HUDEP-2 (cell line): Measurements from ENCODE around the gene ADGRB2.

Experiments used
- DNase-seq, 76 experiments: peaks; one replicate each; lab custom pipeline; 2025; ENCODE audit not compliant: unreplicated experiment in 76 of 76; lab: John Stamatoyannopoulos, UW

The ADGRB2 gene

DNA sequence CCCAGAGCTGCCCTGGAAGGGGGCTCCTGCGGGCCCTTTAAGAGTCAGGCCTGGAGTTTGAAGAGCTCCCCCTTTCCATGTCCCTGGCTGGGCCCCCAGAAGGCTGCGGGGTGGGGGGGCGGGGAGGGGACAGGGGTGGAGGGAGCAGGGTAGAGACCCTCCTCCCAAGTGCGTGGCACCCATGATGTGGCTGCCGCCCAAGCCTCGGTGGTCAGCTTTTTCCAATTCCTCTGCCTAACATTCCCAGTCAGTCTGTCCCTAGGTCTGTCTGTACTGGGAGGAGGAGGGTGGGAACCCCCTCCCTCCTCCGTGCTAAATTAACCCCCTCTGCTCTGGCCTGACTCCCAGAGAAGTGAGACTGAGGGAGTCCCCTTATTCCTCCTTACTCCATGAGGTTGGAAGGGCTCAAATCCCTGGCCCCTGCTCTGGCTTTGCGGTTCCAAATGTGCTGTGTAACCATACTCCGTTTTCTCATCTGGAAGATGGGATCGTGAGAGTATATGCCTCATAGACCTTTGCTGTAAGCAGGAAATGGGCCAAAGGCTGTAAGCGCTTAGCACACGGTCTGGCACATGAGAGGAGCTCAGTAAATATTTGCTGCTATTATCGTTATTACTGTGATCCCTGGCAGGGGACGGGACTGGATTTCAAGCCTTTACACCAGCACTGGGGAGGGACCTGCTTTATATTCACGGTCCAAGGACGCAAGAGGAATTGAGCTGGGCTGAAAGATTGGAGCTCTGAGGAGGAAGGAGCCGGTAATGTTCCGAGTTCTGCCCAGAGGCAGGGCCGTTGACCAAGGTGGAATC lies 59.7 kb downstream of the ADGRB2 start:
- DNase-seq, result no peak

DNA sequence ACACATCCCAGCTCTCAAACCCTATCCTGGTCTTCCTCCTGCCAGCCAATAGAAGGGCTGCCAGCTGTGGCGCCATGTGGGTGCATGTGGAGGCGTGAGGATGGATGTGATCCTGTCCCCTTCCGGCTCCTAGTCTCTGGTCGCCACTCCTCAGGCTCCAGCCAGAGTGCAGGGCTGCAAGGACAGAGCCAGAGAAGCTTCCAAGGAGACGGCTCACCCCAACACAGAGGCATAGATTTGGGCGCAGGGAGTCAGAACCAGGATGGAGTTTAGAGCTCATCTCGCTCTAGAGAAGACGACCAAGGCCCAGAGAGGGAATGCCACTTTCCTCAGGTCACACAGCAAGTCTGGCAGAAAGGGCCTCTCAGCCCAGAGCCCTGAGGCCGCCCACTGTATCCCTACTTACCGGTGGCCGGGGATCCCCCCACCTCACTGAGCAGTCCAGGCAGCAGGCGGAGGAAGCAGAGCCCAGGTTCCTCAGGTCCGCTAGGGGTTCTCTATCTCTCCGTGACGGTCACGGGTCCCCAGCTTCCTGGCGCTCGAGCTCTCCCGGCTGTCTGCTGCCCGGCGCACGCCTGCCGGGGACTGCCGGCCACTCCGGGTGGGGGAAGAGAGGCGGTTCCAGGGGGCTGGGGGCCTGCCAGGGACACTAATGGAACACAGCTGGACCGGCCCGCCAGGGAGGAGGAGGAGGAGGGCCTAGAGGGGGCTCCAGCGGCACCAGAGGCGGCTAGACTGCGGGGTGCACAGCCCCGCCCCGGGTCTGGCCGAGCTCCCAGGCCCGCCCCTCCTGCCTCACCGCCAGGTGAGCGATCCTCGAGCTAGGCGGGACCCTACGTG lies 60.5 kb downstream of the ADGRB2 start, which contains the start of gene COL16A1:
COL16A1 (minus strand) TSS at position 587 of the 840 bp plus-strand sequence. CDS start 1,824 bp downstream, outside the sequence.
- no peak for DNase-seq

DNA sequence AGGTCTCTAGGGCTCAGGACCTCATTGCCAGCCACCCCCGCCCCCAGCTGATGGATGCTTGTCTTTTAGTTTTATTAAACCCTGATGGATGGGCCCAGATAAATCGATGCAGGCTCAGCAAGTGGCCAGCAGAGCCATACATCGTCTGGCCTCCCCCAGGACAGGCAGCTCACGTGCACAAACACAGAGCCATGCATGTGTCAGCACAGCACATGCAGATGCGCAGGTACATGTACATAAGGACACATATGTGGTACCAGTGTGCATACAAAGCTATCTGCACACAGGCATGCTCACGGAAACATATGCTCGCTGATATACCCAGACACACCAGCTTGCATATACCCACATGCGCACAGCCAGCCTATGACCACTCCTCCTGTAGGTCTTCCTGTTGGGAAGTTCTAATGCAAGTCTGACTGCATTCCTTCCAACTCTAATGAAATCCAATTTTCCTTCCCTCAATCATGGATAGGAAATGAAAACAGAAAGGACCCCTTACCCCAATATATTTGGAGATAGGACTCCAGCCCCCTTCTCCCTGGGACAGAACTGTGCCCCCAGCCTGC lies 61.2 kb downstream of the ADGRB2 start:
- no peak for DNase-seq

DNA sequence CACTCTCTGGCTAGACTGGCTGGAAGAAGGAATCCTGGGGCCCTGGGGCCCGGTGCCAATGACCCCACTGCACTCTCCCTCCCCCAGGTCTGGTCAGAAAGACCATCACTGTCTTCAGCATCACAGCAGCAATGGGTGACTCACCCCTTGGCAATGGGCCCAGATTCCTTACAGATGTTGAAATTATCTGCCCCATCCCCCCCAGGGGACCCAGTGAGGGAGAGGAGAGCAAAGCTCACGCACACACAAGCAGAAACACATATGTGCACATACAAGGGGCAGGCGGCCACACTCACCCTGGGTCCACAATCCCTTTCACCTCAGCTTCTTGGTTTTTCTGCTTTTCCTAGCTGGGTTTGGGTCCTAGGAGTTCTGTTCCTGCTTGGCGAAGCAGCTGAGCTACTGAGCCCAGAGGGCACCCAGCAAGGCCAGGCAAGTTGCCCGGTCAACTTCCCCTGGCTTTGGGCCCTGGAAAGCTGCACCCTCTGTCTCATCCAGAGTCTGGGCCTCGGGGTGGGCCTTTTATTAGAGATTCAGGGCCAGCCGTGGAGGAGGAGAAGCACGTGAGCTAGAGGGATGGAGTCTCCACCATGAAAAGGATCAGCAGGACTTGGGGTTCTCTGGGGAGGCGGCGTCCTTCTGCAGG lies 62.9 kb downstream of the ADGRB2 start:
- peak in 18 of 76 experiments; percentile 8 to 58 (median 16) for DNase-seq

DNA sequence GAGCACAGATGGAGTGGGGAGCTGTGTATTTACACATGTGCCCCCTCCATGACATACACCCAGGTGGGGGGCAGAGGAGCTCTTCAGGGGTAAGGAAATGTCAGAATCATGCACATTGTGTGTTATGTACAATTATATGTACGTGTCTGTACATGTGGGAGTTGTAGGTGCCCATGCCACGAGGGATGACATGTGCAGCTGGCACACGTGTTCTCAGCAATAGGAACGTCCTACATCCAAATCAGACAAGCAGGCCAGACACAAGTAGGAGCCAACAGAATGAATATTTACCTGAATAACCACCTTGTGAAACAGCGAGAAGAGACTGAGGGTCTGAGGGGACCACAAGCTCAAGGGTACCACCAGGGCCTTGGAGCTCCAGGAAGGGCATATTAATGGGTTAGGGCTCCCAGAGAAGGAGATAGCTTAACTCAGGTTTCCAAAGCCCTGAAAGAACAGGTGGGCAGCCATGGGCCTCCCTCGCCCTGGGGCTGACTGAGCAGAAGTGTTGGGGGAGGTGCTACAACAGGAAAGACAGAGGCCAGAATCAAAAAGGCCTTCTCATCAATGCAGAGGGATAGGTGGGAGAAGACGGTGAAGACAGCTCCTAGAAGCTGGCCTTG lies 63.6 kb downstream of the ADGRB2 start:
- DNase-seq, result no peak

DNA sequence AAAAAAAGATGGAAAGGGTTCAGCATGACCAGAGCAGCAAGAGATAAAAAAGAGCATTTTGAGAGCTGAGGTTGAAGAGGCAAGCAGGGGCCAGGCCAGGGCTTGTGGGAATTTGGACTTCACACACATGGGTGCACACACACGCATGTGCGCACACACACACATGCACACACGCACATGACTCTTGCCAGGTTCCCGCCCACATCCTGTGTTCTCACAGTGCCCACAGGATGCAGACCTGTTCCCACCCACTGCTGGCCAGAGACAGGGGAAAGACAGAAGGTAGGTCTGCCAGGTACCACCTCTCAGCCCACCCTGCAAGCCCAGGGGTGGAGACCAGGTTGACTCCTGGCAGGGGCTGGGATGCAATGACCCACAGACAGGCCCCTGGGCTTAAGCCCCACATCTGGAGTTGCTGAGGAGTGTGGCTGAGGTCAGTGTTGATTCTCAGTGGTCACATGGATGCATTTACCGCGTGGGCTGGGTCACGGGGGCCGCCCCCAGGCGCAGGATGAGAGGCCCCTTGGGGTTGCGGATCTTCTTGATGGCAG lies 64.7 kb downstream of the ADGRB2 start:
- no peak for DNase-seq

DNA sequence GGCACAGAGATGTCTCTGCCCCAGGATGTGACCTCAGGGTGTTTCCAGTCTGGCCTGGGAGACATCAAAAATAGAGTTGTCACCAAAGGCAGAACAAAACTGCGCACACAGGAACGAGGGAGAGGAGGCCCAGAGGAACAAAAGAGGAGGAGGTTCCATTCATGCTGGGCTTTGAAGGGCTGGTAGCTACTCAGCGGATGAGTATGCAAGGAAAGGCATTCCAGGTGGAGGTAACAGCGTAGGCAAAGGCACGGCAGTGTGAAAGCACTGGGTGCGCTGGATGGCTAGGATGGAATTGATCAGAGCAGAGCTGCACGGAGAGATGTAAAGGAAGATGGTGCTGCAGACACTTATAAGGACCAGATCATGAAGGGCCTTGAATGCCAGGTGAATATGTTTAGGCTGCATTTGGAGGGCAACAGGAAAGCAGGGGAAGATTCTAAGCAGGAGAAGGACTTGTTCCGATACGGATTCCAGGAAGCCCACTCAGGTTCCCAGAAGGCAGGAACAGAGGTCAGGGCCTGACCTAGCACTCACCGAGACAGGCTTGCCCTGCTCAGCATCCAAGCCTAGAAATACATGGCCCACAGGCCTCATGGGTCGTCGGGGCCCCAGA lies 66.7 kb downstream of the ADGRB2 start:
- no peak for DNase-seq

DNA sequence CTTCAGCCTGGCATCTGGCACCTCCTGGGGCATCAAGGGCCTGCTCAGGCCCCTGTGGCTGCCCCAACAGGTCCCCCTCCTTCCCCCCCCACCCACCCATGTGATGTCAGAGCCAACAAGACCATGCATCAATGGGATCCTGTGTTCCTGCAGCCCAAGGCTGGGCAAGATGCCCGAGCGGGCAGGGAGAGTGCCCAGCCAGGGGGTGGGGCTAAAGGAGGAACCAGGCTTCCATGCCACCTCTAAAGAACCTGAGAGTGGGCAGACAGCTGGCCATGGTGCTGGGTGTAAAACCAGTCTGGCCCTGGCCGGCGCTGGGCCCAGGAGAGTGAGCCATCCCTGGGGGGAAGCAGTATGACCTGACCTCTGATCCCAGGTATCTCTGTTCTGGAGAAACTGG lies 67.9 kb downstream of the ADGRB2 start:
- no peak for DNase-seq

DNA sequence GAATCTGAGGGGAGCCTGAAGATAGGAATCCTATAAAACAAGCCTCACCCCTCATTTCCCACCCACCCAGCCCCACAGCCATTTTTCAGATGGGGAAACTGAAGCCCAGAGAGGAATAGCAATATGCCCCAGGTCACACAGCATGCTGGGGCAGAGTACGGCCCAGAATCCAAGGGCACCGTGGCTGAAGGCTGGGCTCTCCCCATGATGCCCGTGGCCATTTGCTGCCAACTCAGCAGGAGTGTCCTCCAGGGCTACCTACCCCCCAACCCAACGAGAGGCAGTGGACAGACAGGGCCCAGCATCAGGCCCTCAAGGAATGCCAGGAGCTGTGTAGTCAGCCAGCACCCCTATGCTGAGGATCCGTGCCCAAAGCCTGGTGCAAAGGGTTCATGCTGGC lies 68.8 kb downstream of the ADGRB2 start:
- no peak for DNase-seq

DNA sequence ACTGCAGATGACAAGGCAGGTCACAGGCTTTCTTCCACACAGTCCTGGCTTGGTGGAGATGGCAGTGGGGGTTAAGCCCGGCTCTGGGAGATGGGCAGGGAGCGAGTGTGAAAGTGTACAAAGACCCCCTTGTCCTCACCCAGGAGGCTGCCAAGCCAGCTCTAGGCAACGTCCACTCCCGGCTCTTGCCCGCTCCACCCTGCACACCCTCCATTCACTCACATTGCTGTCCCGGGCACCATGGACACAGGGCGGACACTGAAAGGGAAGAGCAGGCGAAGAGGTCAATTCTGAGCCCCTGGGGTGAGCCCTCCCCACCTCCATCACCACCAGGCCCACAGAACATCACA lies 69.2 kb downstream of the ADGRB2 start:
- no peak for DNase-seq

DNA sequence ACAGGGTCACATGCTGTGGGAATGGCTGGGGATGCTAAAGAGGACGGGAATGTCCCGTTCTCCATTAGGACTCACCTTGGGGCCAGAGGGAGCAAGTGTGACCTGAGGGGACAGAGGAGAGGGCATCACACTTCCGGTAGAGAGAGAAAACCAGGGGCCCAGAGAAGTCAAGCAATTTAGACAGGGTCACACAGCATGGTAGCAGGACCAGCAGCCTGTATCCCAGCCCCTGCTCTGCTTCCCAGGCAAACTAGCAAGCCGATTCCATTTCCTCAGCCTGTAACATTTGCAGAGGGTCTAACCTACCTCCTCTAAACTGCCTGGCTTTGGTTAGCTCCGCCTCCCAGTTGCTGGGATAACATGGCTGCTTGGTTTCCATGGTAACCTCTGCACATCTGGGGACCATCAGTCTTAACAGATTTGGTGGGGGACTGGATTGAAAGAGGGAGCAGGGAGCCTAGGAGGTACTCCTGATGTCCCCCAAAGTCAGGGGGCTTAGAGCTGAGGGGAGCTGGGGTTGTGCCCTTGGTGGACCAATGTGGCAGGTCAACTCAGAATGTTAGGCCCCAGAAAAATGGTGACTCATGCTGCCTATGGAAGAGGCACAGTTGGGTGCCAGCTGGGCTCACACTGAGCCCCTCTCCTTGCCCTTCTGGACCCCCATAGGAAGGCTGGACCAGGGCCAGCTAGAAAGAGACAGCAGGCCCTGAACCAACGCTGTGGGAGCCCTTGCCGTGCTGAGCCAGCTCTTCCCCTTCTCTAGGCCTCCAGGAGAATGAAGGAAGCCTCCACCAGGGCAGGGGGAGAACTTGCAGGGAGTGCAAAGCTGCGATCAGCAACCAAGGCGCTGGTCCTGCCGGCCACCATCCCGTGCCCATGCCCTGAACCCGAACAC lies 69.8 kb downstream of the ADGRB2 start:
- DNase-seq, result no peak

DNA sequence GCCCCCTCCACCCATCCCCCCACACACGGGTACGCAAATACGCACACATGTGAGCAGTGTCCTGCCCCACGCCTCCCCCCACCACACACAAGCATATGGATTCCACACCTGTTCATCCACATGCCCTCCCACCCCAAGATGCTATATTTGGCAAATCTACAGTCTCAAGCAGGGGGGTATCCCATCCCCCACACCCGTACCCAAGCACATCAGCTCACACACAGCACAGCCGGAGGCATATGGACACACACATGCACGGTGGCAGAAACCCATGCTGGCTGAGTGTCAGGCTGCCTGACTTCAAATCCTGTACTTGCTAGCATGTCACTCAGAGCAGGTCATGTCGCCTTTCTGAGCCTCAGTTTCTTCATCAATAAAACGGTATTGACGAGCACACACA lies 70.9 kb downstream of the ADGRB2 start:
- no peak for DNase-seq

DNA sequence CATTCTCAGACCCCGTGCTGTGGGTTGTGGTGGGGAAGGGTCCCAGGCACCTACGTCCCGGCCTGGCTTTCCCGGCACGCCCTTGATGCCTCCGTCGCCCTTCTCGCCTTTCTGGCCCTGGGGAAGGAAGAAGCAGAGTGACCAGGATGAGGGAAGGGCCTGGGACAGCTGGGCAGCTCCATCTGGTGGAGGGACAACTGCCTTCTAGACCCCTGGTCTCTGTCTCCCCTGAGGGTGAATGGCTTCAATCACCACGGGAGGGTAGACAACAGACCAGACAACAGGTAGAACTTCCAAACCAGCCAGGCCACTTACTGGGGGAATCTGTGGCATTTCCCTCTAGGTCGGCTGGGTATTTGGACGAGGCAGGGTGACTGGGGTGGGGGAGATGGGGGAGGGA lies 72.2 kb downstream of the ADGRB2 start:
- DNase-seq, result no peak

DNA sequence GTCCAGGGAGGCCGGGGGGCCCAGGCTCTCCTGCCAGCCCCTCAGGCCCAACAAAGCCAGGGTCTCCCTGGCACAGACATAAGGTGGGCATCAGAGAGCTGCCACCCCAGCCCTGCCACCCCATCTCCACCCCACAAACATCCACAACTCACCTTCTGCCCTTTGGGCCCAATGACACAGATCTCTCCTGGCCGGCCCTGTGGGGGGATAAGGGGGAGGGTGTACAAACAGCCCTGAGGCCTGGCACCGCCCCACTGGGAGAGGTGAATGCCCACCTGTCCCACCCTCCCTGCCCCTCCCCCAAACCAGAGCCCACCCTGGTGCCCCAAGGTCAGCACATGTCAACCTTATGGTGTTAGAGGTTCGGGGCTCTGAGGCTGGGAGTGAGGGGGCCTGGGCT lies 72.7 kb downstream of the ADGRB2 start:
- DNase-seq, result no peak

DNA sequence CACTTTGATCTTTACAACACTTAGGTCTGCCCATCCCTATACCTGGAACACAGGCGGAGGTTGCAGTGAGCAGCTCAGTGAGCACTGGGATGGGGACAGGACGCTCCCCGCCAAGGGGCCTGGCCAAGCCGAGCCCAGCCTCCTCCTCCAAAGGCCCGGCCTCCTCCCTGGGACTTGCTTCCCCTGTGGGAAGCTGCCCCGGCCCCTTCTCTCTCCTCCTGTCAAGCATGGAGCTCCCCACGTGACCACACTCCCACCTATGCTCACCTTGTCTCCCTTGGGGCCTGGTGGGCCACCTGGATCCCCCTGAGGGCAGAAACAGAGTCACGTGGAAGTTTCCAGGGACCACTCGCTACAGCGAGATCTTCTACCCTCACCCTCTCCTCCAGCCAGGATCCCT lies 73.2 kb downstream of the ADGRB2 start:
- no peak for DNase-seq

DNA sequence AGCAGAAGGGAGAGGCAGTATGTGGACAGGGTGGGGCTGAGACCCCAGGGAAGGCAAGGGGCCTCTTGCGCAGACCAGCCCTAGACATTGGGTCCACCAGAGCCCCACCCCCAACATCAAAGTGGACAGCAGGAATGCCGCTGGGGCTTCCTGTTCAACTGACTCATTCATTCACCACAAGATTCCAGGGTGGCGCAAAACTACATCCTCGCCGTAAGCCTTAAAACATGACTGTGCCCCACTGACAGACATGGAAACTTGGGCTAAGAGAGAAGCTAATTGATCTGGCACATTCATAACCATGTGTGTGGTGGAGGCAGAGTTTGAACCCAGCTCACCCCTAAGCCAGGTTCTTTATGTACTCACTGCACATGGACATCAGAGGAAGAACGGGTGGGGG lies 74.3 kb downstream of the ADGRB2 start:
- DNase-seq, result no peak

DNA sequence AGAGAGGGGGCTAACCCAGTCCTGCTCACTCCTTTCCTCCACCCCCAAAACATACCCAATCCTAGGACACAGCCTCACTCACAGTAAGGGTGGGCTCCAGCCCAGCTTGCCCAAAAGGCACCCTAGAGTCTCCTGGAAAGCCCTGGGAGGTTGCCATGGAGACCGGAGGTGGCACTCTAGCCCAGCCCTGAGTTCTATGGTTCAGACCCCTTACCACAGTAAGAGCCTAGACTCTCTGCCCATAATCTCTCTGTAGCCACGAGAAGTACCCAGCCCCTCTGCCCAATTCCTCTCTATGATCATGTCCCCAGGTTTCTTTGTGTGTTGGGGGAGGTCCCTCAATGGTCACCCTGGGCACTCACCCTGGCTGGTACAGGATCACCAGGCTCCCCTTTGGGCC lies 74.8 kb downstream of the ADGRB2 start:
- no peak for DNase-seq

DNA sequence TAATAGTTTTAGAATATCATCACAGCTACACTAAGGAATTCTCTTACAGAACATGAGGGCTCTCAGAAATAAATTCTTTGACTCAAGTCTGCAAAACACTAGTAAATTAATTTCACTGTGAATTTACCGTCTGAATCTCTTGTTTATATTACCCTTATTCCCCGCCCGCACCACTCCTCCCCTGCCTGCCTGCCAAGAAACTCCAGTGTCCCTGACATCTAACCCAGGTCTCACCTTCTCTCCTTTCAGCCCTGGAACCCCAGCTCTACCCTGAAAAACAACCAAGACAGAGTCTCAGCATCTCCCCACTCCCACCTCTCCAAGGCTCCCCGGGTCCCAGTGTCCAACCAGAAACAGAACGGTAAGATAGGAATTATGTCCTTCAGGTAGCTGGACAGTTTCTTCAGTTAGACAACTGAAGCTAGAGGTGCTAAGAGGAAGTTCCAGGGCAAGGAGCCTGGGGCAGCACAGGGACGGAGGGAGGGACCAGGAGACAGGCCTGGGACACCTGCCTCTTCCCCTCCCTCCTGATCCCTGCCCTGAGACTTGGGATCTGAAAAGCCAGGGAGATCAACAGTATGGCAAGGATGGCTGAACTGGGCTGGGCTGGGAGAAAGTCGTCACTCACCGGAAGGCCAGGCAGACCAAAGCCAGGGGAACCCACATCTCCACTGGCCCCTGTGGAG lies 75.8 kb downstream of the ADGRB2 start:
- no peak for DNase-seq
